T follicular helper cell (primary cell): Measurements from ENCODE around the gene HMCN2.

Source experiments
- DNase-seq: peaks from one replicate; pipeline ENCODE4 v3.0.0-alpha.2; 2020; ENCODE audit warnings: low read depth

Gene HMCN2

DNA sequence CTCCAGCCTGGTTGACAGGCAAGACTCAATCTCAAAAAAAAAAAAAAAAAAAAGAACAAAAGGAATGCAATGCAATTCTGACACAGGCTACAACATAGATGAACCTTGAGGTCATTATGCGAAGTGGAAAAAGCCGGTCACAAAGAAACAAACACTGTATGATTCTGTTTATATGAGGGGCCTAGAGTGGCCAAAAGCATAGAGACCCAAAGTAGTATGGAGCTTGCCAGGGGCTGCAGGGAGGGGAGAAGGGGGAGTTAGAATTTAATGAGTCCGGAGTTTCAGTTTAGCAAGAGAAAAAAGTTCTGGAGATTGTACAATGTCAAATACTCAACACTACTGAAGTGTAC lies 146.0 kb downstream of the HMCN2 start:
- no peak for DNase-seq

DNA sequence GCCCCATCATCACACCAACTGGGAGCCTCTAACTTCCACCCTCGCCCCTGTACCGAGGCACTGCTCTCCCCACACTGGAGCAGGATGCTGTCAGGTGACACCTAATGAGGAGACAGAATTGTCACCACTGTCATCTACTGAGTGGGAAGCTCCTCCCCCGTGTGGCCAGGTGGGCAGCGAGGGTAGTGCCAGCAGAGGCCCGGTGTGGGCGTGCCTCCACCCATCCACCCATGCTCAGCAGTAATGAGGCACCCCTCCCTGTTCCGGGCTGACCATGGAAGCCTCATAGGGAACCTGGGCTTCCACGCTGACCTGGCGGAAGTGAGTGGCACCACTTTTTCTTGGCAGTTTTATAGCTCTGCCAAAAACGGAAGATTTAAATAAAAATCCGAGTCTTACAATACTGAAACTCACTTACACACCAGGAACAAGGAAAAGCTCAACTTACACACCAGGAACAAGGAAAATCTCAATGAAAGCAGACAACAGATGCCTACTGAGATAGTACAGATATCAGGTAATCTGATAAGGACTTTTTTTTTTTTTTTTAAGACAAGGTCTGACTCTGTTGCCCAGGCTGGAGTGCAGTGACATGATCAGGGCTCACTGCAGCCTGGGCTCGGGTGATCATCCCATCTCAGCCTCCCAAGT lies 148.6 kb downstream of the HMCN2 start:
- DNase-seq: no peak

DNA sequence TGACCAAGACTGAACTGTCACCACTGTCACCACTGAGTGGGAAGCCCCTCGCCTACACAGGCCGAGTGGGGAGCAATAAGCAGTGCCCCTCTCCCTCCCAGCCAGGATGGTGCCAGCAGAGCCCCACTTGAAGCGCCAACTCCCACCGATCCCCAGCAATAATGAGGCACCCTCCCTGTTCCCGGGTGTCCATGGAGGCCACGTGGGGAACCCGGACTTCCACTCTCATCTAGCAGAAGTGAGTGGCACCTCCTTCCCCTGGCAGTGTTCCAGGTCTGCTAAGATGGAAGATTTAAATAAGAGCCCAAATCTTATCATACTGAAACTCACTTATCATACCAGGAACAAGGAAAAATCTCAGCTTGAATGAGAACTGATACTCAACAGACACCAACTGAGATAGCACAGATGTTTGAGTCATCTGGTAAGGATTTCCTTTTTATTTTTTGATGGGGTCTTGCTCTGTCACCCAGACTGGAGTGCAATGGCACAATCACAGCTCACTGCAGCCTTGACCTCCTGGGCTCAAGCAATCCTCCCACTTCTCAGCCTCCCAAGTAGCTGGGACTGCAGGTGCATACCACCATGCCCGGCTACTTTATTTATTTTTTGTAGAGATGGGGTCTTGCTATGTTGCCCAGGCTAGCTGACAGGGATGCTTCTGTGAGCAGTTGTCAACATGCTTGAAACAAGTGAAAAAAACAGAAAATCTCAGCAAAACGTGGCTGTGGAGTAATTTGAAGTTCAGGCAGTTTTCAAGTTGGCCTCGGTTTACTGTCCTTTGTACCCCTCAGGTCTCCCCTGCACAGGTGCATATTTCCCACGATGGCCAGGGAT lies 149.6 kb downstream of the HMCN2 start:
- no peak for DNase-seq

DNA sequence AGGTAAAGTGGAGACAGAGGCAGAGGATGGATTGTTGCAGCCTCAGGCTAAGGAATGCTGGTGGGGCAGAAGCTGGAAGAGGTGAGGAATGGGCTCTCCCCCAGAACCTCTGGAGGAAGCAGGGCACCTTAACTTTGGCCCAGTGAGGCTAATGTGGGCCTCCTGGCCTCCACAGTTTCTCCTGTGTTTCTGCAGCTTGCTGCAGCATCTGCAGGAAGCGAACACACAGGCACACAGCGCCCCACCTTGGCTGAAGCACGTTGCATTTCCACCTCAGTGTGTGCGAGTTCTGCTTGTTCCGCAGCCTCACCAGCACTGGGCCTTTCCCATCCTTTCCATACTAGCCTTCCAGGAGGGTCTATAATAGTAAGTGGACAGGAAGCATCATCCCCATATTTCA lies 152.0 kb downstream of the HMCN2 start:
- DNase-seq: no peak

DNA sequence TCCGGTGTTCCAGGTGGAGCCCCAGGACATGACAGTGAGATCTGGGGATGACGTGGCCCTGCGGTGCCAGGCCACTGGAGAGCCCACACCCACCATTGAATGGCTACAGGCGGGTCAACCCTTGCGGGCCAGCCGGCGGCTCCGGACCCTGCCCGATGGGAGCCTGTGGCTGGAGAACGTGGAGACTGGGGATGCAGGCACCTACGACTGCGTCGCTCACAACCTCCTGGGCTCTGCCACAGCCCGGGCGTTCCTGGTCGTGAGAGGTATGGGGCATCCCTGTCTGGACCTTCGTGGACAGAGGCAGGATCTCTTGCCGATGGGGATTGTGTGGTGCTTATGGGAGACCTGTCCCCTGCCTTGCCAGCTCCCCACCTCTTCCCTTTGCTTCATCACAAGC lies 153.2 kb downstream of the HMCN2 start:
- no peak for DNase-seq

DNA sequence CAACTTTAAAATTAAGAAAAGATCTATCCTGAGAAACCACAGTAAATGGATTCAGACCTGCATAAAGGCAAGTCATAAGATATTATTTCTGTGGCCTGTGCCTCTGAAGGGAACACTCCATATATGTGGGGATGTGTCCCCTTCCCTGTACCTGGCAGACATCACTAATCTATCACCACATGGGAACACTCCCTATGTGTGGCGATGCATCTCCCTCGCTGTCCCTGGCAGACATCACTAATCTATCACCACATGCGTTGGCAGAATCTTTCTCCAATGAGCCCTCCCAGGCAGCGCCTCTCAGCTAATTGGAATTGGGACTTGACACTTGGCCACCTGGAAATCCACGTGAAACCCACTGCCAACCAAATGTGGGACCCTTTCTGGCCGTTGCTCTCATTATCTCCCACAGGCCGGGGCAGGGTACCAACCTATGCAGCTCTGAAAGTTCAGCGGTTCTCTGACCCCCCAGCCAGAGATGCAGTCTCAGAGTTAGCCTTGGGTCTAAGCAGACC lies 154.0 kb downstream of the HMCN2 start:
- no peak for DNase-seq

DNA sequence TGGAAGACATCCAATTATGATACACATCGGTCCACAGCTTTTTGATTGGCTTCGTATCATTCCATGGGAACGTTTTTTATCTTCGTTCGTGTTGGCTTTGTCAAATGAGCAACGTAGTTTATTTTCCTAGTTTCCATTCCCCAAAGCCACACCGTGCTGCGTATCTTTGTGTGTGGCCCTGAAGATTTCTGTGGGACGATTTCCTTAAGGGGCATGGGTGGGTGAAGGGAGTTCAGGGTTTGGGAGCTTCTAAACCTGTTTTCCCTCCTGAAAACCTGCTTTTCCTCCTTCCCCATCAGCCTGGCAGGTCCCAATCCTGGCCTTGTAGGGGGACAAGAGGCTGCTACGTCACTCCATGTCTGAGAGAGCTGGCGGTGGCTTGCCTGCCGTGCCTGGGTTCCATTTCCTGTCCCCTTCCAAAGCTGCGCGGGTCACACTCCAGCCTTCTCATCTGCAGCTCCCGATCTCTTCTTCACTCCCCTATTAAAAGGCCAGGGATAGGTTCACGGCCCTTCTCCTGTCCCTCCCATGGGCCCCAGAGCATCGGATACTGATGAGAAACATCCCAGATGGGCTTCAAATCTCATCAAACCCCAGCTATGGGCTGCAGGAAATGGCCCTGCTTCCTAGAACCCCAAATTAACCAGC lies 155.7 kb downstream of the HMCN2 start:
- DNase-seq: no peak

DNA sequence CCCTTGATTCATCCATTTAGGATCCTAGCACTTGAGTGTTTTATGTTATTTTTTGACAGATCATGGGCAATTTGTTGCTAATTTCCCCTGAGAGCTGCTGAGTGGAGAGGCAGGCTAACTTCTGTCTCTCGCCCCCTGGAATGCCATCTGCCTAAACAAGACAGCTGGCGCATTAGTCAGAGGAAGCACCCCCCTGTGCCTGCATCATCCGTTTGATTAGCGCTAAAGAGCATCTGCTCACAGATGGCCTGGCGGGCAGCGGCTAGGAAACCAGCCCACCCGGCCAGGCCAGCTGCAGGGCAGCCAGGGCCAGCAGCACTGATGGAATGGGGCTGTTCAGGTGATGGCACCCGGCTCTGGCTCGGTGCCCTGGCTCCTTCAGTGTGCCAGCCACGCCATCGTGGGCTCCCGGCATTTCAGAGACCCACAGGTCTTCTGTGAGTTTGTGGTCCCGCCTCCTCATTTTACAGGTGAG lies 156.3 kb downstream of the HMCN2 start:
- no peak for DNase-seq

DNA sequence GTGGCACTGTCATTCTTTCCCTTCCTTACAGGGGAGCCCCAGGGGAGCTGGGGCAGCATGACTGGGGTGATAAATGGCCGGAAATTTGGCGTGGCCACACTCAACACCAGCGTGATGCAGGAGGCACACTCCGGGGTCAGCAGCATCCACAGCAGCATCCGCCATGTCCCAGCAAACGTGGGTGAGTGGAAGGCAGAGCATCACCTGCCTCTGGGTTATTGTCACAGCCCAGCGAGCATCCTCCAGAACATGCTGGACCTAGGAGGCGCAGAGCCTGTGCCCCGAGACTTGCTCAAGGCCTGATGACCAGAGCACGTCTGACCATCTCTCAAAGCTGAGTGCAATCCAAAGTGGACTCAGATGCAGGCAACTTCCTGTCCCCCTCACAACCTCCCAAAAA lies 157.0 kb downstream of the HMCN2 start:
- no peak for DNase-seq

DNA sequence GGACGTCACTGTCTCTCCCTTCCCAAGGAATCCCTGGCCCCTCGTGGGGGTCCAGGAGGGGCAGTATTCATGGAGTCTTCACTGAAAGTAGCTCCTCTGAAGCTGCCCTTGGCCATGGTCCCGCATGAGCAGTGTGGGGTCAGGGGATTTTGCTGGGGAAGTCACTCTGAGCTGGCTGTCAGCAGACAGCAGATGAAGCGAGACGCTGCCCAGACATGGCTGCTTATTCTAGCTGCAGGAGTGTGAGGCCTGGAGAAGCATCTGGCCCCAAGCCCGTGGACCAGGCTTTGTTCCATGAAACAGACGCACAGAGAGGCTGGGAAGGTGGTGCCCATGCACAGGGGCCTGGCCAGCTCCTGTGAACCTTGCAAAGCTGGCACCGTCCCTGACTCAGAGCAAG lies 157.7 kb downstream of the HMCN2 start:
- no peak for DNase-seq

DNA sequence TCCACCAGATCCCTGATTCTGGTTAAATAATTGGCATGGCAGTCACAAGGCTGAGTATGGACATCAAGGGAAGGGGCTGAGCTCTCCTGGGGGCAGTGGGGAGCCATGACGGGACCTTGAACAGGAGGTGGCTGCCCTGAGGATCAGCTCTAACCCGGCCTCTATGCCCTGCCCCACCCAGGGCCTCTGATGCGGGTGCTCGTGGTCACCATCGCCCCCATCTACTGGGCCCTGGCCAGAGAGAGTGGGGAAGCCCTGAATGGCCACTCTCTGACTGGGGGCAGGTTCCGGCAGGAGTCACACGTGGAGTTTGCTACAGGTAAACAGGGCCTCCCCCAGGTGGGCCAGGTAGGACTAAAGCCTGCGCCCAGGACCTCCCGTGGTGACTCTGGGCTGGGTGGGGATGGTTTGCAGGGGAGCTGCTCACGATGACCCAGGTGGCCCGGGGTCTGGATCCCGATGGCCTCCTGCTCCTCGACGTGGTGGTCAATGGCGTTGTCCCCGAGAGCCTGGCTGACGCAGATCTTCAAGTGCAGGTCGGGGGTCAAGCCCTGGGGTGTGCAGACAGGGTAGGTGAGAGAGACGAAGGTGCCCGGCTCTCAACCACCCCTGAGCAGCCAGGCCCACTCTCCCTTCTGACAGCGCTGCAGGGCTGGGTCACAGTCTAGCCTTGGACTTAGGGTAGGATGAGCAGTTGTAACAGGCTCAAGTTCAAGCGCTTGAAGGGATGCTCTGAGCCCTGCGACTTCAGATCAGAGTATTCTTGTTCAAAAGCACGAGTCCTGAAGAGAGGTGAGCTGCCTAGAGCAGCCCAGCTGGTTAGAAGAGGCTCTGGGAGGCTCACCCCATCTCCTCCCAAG lies 159.3 kb downstream of the HMCN2 start:
- DNase-seq: no peak

DNA sequence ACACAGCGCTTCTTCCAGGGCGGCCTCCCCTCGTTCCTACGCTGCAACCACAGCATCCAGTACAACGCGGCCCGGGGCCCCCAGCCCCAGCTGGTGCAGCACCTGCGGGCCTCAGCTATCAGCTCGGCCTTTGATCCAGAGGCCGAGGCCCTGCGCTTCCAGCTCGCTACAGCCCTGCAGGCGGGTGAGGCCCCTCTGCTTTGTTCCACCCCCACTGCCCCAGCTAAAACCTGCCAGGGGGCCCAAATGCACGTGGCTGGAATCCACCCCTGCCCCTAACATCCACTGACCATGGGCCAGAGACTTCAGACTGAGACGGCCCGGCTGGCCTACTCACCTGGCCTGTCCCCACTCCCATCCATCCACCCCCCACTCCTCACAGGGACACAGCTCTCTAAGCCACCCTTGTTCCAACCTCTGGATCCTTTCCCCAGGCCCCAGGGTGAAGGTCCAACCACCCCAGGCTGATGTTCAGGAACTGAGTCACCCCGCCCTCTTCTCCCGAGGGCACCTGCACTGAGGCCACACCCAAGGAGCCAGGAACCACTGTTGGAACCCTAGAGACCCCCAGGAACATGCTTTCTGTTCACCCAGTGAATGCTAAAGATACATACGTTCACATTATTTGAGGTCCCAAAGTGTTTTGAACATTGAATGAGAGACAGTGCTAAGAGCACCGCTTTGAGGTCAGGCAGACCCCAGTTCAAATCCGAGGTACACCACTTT lies 160.3 kb downstream of the HMCN2 start:
- DNase-seq: no peak

DNA sequence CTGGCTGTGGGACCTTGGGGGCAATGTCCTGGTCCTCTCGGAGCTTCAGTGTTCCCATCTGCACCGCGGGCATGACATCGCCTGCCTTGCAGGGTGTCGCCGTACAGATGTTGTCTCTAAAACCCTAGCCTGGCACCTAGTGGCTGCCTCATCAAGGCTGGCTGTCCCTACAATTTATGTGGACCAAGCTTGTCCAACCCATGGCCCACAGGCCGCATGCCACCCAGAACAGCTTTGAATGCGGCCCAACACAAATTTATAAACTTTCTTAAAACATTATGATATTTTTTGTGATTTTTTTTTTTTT lies 160.9 kb downstream of the HMCN2 start:
- DNase-seq: no peak

DNA sequence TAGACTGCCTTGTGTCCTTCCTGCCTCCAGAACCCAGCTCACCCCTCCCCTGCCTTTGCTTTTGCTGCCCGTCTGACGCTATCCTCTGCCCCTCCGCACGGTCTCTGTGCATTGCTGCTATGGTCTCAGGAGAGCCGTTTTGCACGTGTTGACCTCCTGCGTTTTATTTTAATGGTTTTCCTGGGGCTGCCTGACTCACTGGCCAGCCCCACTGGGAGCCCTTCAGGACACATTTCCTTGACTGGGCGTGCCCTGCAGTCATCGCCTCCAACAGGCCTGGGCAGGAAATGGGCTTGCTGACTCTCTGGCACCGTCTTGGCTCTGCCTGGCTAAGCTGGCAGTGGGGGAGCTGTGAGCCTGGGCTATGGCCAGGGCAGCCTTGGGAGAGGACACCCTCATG lies 161.3 kb downstream of the HMCN2 start:
- no peak for DNase-seq

DNA sequence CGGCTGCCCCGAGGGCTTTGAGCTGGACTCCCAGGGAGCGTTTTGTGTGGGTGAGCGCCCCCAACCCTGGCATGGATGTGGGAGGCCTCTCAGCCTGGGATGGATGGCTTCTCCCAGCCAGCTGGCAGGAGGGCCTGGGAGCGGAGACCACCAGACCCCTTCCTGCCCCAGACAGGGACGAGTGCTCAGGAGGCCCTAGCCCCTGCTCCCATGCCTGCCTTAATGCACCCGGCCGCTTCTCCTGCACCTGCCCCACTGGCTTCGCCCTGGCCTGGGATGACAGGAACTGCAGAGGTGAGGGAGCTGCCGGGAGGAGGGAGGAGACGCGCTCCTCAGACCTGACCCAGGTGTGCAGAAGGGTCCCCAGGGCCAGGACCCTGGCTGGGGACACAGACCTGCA lies 161.8 kb downstream of the HMCN2 start:
- no peak for DNase-seq

DNA sequence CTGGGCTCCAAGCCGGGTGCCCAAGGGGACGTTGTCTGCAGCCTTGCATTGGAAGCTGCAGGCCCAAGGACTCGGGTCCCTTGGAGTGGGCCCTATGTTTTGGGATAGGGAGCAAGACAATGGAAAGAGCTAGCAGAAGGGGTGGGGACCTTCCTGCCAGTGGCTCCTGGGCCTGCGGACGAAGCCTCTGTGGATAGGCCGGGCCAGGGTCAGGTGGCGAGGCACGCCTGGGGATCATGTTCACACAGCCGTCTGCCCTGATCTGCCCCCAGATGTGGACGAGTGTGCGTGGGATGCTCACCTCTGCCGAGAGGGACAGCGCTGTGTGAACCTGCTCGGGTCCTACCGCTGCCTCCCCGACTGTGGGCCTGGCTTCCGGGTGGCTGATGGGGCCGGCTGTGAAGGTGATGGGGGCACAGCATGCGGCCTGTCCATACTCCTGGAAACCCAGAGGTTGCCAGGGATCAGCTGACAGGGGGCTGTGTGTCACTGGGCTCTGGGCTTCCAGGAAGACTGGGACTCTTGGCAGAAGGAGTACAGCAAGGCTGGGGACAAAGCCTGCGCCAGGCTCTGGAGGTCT lies 162.6 kb downstream of the HMCN2 start:
- no peak for DNase-seq

DNA sequence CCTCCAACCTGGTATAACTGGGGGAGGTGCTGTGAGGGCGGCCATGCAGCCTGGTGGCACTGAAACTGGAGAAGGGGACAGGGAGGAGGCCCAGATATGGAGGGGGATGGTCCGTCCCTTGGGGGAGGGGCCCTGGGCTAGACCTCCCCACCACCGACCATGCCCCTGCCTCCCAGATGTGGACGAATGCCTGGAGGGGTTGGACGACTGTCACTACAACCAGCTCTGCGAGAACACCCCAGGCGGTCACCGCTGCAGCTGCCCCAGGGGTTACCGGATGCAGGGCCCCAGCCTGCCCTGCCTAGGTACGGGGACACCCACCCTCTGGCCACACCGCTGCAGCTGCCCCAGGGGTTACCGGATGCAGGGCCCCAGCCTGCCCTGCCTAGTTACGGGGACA lies 163.8 kb downstream of the HMCN2 start:
- no peak for DNase-seq

DNA sequence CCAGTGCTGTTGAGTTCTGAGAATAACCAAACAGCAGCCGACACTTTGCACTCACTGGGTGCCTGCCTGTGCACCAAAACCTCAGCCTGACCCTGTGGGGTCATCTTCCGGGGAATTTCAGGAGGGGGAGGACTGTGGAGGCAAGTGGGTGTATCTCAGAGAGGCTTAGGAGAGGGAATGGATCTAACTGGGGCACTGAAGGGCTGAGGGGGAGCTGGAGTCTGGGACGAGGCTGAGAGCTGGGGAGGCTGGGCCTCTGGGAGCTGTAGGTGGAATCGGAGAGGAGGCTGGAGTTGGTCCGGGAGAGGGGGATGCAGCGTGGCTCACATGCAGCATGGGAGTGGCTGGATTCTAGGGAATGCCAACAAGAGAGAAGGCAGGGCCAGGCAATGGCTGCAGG lies 164.3 kb downstream of the HMCN2 start:
- DNase-seq: no peak

DNA sequence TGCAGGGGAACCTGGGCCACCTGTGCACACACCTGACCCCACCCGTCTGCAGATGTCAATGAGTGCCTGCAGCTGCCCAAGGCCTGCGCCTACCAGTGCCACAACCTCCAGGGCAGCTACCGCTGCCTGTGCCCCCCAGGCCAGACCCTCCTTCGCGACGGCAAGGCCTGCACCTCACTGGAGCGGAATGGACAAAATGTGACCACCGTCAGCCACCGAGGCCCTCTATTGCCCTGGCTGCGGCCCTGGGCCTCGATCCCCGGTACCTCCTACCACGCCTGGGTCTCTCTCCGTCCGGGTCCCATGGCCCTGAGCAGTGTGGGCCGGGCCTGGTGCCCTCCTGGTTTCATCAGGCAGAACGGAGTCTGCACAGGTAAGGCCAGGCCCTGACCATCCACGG lies 164.7 kb downstream of the HMCN2 start:
- no peak for DNase-seq

DNA sequence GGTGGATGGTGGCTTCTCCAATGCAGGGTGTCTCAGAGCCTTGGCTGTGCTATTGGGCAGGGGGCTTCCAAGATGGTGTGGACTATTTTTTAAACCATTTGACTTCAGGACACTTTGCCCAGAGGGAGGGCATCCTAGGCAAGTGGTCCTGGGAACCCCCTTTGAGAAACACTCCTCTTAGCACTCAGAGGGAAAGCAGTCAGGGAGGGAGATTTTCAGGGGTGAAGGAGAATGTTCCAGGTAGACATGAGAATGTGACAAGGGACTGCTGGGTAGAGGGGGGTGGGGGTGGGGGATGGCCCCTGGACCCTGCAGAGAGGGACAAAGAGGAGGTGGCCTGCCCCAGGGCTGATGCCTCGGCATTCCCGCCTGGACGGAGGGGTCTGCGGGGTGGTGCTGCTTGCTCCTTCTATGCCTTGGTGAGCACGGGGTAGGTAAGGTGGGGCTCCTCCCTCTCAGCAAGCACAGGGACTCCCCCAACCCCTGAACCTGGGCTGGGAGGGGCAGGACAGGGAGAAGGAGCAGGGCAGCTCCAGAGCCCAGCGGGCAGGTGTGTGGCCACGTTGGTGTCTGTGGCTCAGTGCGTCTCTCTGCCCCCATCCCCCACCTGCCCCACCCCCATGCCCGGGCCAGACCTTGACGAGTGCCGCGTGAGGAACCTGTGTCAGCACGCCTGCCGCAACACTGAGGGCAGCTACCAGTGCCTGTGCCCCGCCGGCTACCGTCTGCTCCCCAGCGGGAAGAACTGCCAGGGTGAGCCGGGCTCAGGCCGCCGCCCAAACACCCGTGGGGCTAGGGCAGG lies 165.4 kb downstream of the HMCN2 start:
- no peak for DNase-seq
